H9 (cell line): Measurements from ENCODE around the gene GRIP2. TPM values are rescaled to one million over a fixed set of nuclear protein-coding genes. Genes with fewer than 3 reads are reported as not detected.

Source experiments
- DNase-seq: peaks from one replicate; pipeline ENCODE4 v3.0.0-alpha.2; 2017
- H2AFZ ChIP-seq: one replicate; pipeline ENCODE4 v1.6.1; 2013; ENCODE audit warnings: mild to moderate bottlenecking, low read length, control low read depth, moderate library complexity
- H2AK5ac ChIP-seq: 2 replicates; pipeline ENCODE4 v1.6.1; 2013; ENCODE audit warnings: low read length, control low read depth, mixed read lengths; ENCODE audit not compliant: insufficient read length
- H2BK120ac ChIP-seq: one replicate; pipeline ENCODE4 v1.6.1; 2013; ENCODE audit warnings: low read depth, mild to moderate bottlenecking, low read length, control low read depth, inconsistent platforms; ENCODE audit not compliant: poor library complexity, severe bottlenecking
- H2BK12ac ChIP-seq: 2 replicates; pipeline ENCODE4 v1.6.1; 2013; ENCODE audit warnings: low read length, control low read depth, mixed read lengths, low read depth; ENCODE audit not compliant: insufficient read length
- H2BK15ac ChIP-seq: 2 replicates; pipeline ENCODE4 v1.6.1; 2013; ENCODE audit warnings: low read depth, low read length, control low read depth
- H2BK20ac ChIP-seq: one replicate; pipeline ENCODE4 v1.6.1; 2013; ENCODE audit warnings: low read depth, mild to moderate bottlenecking, low read length, control low read depth, inconsistent platforms; ENCODE audit not compliant: poor library complexity, severe bottlenecking
- H2BK5ac ChIP-seq: 2 replicates; pipeline ENCODE4 v1.6.1; 2013; ENCODE audit warnings: low read length, control low read depth, mixed read lengths; ENCODE audit not compliant: insufficient read length
- H3K14ac ChIP-seq: 2 replicates; pipeline ENCODE4 v1.6.1; 2013; ENCODE audit warnings: low read length, control low read depth; ENCODE audit not compliant: insufficient read depth
- H3K18ac ChIP-seq: 2 replicates; pipeline ENCODE4 v1.6.1; 2013; ENCODE audit warnings: low read depth, mild to moderate bottlenecking, mixed read lengths, low read length, control low read depth; ENCODE audit not compliant: insufficient read length
- H3K23ac ChIP-seq: 2 replicates; pipeline ENCODE4 v1.6.1; 2013; ENCODE audit warnings: low read length, control low read depth, mixed read lengths, low read depth; ENCODE audit not compliant: insufficient read length
- H3K23me2 ChIP-seq: 2 replicates; pipeline ENCODE4 v1.6.1; 2013; ENCODE audit warnings: low read depth, mild to moderate bottlenecking, mixed read lengths, low read length, control low read depth; ENCODE audit not compliant: insufficient read length, poor library complexity, severe bottlenecking
- H3K27ac ChIP-seq: 2 replicates; pipeline ENCODE4 v1.5.1; 2013; ENCODE audit warnings: low read length, control low read depth, mixed read lengths, low read depth; ENCODE audit not compliant: insufficient read length
- H3K27me3 ChIP-seq: 2 replicates; pipeline ENCODE4 v1.6.1; 2013; ENCODE audit warnings: low read length, control low read depth, inconsistent platforms; ENCODE audit not compliant: insufficient read depth
- H3K4ac ChIP-seq: 2 replicates; pipeline ENCODE4 v1.6.1; 2013; ENCODE audit warnings: low read depth, mild to moderate bottlenecking, control low read depth, inconsistent platforms, low read length, moderate library complexity
- H3K4me1 ChIP-seq: 2 replicates; pipeline ENCODE4 v1.6.1; 2013; ENCODE audit warnings: low read length, control low read depth, inconsistent platforms; ENCODE audit not compliant: insufficient read depth
- H3K4me2 ChIP-seq: 2 replicates; pipeline ENCODE4 v1.6.1; 2013; ENCODE audit warnings: low read length, control low read depth, mixed read lengths; ENCODE audit not compliant: insufficient read length, insufficient read depth
- H3K56ac ChIP-seq: 2 replicates; pipeline ENCODE4 v1.6.1; 2013; ENCODE audit warnings: low read depth, mild to moderate bottlenecking, mixed read lengths, low read length, control low read depth; ENCODE audit not compliant: insufficient read length
- H3K79me1 ChIP-seq: 2 replicates; pipeline ENCODE4 v1.6.1; 2013; ENCODE audit warnings: low read depth, mild to moderate bottlenecking, moderate library complexity, low read length, control low read depth, inconsistent platforms; ENCODE audit not compliant: insufficient read depth, poor library complexity, severe bottlenecking
- H3K79me2 ChIP-seq: 2 replicates; pipeline ENCODE4 v1.6.1; 2013; ENCODE audit warnings: low read length, control low read depth, inconsistent platforms; ENCODE audit not compliant: insufficient read depth
- H3K9ac ChIP-seq: 2 replicates; pipeline ENCODE4 v1.6.1; 2013; ENCODE audit warnings: low read length, control low read depth, mixed read lengths; ENCODE audit not compliant: insufficient read length; ENCODE audit errors: extremely low read depth
- H3K9me3 ChIP-seq: one replicate; pipeline ENCODE4 v1.6.1; 2013; ENCODE audit warnings: low read depth, low read length, inconsistent platforms; ENCODE audit not compliant: control insufficient read depth
- H3T11ph ChIP-seq: one replicate; pipeline ENCODE4 v1.6.1; 2013; ENCODE audit warnings: mild to moderate bottlenecking, low read length, control low read depth, inconsistent platforms
- H4K20me1 ChIP-seq: one replicate; pipeline ENCODE4 v1.6.1; 2013; ENCODE audit not compliant: control insufficient read depth, insufficient read length, insufficient read depth
- H4K5ac ChIP-seq: 2 replicates; pipeline ENCODE4 v1.6.1; 2013; ENCODE audit warnings: low read depth, mild to moderate bottlenecking, mixed read lengths, low read length, control low read depth; ENCODE audit not compliant: insufficient read length
- H4K8ac ChIP-seq: replicated peaks from 2 replicates; pipeline ENCODE4 v1.6.1; 2013; ENCODE audit warnings: low read length, control low read depth, mixed read lengths, low read depth; ENCODE audit not compliant: insufficient read length
- H4K91ac ChIP-seq: 2 replicates; pipeline ENCODE4 v1.6.1; 2013; ENCODE audit warnings: low read depth, mild to moderate bottlenecking, moderate library complexity, mixed read lengths, low read length, control low read depth; ENCODE audit not compliant: insufficient read length
- H3K27ac Mint-ChIP-seq, 3 experiments: 2 replicates in 2 of 3; 3 replicates in 1 of 3; pipeline ENCODE4 v1.8.0; 2020 to 2021; ENCODE audit warnings: mixed read lengths in 3 of 3, mild to moderate bottlenecking in 1 of 3, moderate library complexity in 1 of 3
- H3K27me3 Mint-ChIP-seq: 2 replicates; pipeline ENCODE4 v1.8.0; 2021; ENCODE audit warnings: low read depth, mild to moderate bottlenecking, moderate library complexity, mixed read lengths
- H3K36me3 Mint-ChIP-seq, 3 experiments: 2 replicates in 2 of 3; 3 replicates in 1 of 3; pipeline ENCODE4 v1.8.0; 2020 to 2021; ENCODE audit warnings: low read depth in 3 of 3, mixed read lengths in 3 of 3; ENCODE audit not compliant: insufficient read depth in 1 of 3
- H3K4me1 Mint-ChIP-seq, 2 experiments: 2 replicates each; pipeline ENCODE4 v1.8.0; 2020; ENCODE audit warnings: mixed read lengths in 2 of 2
- H3K4me3 Mint-ChIP-seq, 2 experiments: 2 replicates in 1 of 2; 3 replicates in 1 of 2; pipeline ENCODE4 v1.8.0; 2020 to 2021; ENCODE audit warnings: mild to moderate bottlenecking in 2 of 2, mixed read lengths in 2 of 2, moderate library complexity in 1 of 2
- H3K9me3 Mint-ChIP-seq, 2 experiments: 2 replicates in 1 of 2; 3 replicates in 1 of 2; pipeline ENCODE4 v1.8.0; 2020; ENCODE audit warnings: mild to moderate bottlenecking in 2 of 2, mixed read lengths in 2 of 2, moderate library complexity in 1 of 2
- CTCF ChIP-seq: fragments of 200-600 bp; sonication (generic); conservative IDR thresholded peaks from 3 replicates; pipeline ENCODE4 v1.8.0; 2021; ENCODE audit warnings: antibody characterized with exemption, mild to moderate bottlenecking
- WGBS: extraction: QIAGEN DNeasy Blood & Tissue Kit; methylation state at CpG from one replicate; pipeline ENCODE4 v1.1.7; 2013; ENCODE audit warnings: missing lambda C conversion rate, low lambda C conversion rate, mixed read lengths; ENCODE audit not compliant: insufficient read length; ENCODE audit errors: extremely low coverage; 5-methylcytosine and 5-hydroxymethylcytosine counted together
- total RNA-seq: library from RNA; stranded (reverse); gene quantifications from 2 replicates; pipeline ENCODE4 v1.2.1, GENCODE V29; 2021

Gene GRIP2
- total RNA-seq, 1 experiment from 2014 or later, result 3.1 TPM

- Histone ChIP-seq H3K23ac (no peak overlapping the region), H4K91ac (no peak overlapping the region), H3K79me2 (no peaks in the 10 kb centered on the region), H3K27ac (no peak overlapping the region), H3K4ac (no peak overlapping the region), H3K56ac (no peak overlapping the region), H2BK15ac (no peak overlapping the region), H3K14ac (no peak overlapping the region), H3K4me2 (no peak overlapping the region), H3K9ac (no peak overlapping the region), H3K27me3 (no peaks in the 10 kb centered on the region), H2BK20ac (no peak overlapping the region), H3T11ph (no peak overlapping the region), H2BK5ac (no peak overlapping the region), H2BK12ac (no peak overlapping the region), H2AFZ (no peak overlapping the region), H4K20me1 (no peaks in the 10 kb centered on the region), H3K79me1 (no peaks in the 10 kb centered on the region), H4K5ac (no peak overlapping the region), H2AK5ac (no peak overlapping the region), H3K18ac (no peak overlapping the region), H4K8ac (no peak overlapping the region), H2BK120ac (no peak overlapping the region), H3K23me2 (no peaks in the 10 kb centered on the region), H3K9me3 (no peaks in the 10 kb centered on the region), H3K4me1 (peaks cover 3% of the 10 kb centered on the region; the same call in 1 of the 2 replicates)
- no peak for TF ChIP-seq CTCF
- Mint-ChIP-seq H3K36me3 (peaks cover 33 to 67% (median 38%) of the 10 kb centered on the region in 3 experiments; a peak in 6 of 7 replicates), H3K9me3 (no peaks in the 10 kb centered on the region), H3K4me1 (peaks cover 14 to 18% of the 10 kb centered on the region in 2 experiments), H3K27me3 (no peaks in the 10 kb centered on the region), H3K4me3 (no peak overlapping the region), H3K27ac (no peak overlapping the region)
- no CpG with 5 or more reads among the region's 6 CpGs for WGBS
- no peak for DNase-seq
Measured at GRCh38 chr3:14455571-14456317, 84.4 kb downstream of the GRIP2 start.
